AG04450 (cell line): ENCODE results near the gene HAGHL. TPM values are rescaled to one million over a fixed set of nuclear protein-coding genes. Genes with fewer than 3 reads are reported as not detected.

ENCODE experiments used
- CTCF ChIA-PET: fragments of 300-600, 350-600 bp; formaldehyde crosslinking; extraction: SDS; loops from one replicate; lab custom pipeline; 2022; ENCODE audit warnings: antibody characterized with exemption, inconsistent platforms; lab: Charles Lee
- POLR2A ChIA-PET: fragments of 350-600 bp; formaldehyde crosslinking; extraction: SDS; loops from one replicate; lab custom pipeline; 2021; ENCODE audit warnings: antibody characterized with exemption, inconsistent platforms; lab: Yijun Ruan, JAX
- DNase-seq: peaks from one replicate; pipeline ENCODE4 v3.0.0-alpha.2; 2011; ENCODE audit warnings: low read depth, low spot score
- H3K27ac ChIP-seq: one replicate; pipeline ENCODE4 v1.5.1; 2012; ENCODE audit warnings: low read depth, low read length, control low read depth
- H3K27me3 ChIP-seq: one replicate; pipeline ENCODE4 v1.6.0; 2012; ENCODE audit warnings: low read length; ENCODE audit not compliant: control insufficient read depth, insufficient read depth
- H3K4me3 ChIP-seq: 2 replicates; pipeline ENCODE4 v1.5.1; 2011; ENCODE audit warnings: mild to moderate bottlenecking, low read depth, low read length, control low read depth
- H3K9me3 ChIP-seq: 2 replicates; pipeline ENCODE4 v1.5.1; 2012; ENCODE audit warnings: low read length; ENCODE audit not compliant: control insufficient read depth, insufficient read depth
- polyA plus RNA-seq: library from polyadenylated mRNA; depleted of rRNA; stranded (reverse); fragments of >200 nt; gene quantifications from 2 replicates; pipeline ENCODE4 v1.2.3, GENCODE V29; 2011; rRNA removed
- small RNA-seq: library from RNA; depleted of rRNA; stranded (forward); fragments of <200 nt; gene quantifications from one replicate; pipeline ENCODE3, GENCODE V24; 2012; ENCODE audit warnings: low read depth; ENCODE audit not compliant: insufficient read length
- TF ChIP-seq, protein P1 (sequence below): IDR thresholded peaks from 2 replicates; pipeline ENCODE4 v1.5.1; 2011; ENCODE audit warnings: low read depth, low read length, control low read depth, inconsistent platforms

HAGHL gene
- polyA plus RNA-seq, 1 experiment: 4.2 TPM

- Histone ChIP-seq H3K4me3 (no peak overlapping the region), H3K9me3 (no peaks in the 10 kb centered on the region; the same call in 1 of the 2 replicates), H3K27ac (no peak overlapping the region), H3K27me3 (no peaks in the 10 kb centered on the region)
- DNase-seq: no peak
- ChIA-PET POLR2A (no interaction called here), CTCF (no interaction called here)
- TF ChIP-seq, protein P1, sequence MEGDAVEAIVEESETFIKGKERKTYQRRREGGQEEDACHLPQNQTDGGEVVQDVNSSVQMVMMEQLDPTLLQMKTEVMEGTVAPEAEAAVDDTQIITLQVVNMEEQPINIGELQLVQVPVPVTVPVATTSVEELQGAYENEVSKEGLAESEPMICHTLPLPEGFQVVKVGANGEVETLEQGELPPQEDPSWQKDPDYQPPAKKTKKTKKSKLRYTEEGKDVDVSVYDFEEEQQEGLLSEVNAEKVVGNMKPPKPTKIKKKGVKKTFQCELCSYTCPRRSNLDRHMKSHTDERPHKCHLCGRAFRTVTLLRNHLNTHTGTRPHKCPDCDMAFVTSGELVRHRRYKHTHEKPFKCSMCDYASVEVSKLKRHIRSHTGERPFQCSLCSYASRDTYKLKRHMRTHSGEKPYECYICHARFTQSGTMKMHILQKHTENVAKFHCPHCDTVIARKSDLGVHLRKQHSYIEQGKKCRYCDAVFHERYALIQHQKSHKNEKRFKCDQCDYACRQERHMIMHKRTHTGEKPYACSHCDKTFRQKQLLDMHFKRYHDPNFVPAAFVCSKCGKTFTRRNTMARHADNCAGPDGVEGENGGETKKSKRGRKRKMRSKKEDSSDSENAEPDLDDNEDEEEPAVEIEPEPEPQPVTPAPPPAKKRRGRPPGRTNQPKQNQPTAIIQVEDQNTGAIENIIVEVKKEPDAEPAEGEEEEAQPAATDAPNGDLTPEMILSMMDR: no peak
Measured at GRCh38 chr16:778447-778846, 51.5 kb downstream of the HAGHL start.

- Histone ChIP-seq H3K27me3 (no peaks in the 10 kb centered on the region), H3K27ac (no peak overlapping the region), H3K9me3 (no peaks in the 10 kb centered on the region; the same call in 1 of the 2 replicates), H3K4me3 (no peak overlapping the region)
- TF ChIP-seq, protein P1: no peak
- POLR2A ChIA-PET: no interaction called here
- DNase-seq: no peak
- CTCF ChIA-PET: no interaction called here
Measured at GRCh38 chr16:778909-779527, 52.1 kb downstream of the HAGHL start.

Small RNA genes lying within 50 kb of the gene (small RNA-seq; reads per million reads assigned to genes)
- gene MIR662: not detected

Other genes starting within 250 kb of the HAGHL start
- gene CAPN15, start 199.4 kb upstream of the HAGHL start, polyA plus RNA-seq: 7.5 and 8.6 TPM in 2 replicates
- gene PRR35, start 166.7 kb upstream of the HAGHL start, polyA plus RNA-seq: not detected in 2 replicates
- 0.45 and 0.88 TPM in 2 replicates for gene NHLRC4, start 160.1 kb upstream of the HAGHL start, polyA plus RNA-seq
- gene PIGQ, start 157.1 kb upstream of the HAGHL start, polyA plus RNA-seq: 12.1 and 17.6 TPM in 2 replicates
- 4.2 and 6.1 TPM in 2 replicates for gene RAB40C, start 137.0 kb upstream of the HAGHL start, polyA plus RNA-seq
- not detected in 2 replicates for gene WFIKKN1, start 96.1 kb upstream of the HAGHL start, polyA plus RNA-seq
- gene METTL26, start 90.8 kb upstream of the HAGHL start, polyA plus RNA-seq: 58.3 and 69.5 TPM in 2 replicates
- gene MCRIP2, start 85.3 kb upstream of the HAGHL start, polyA plus RNA-seq: 6.7 and 10.8 TPM in 2 replicates
- 2.1 and 2.5 TPM in 2 replicates for gene WDR90, start 77.7 kb upstream of the HAGHL start, polyA plus RNA-seq
- gene RHOT2, start 59.0 kb upstream of the HAGHL start, polyA plus RNA-seq: 38.0 and 53.3 TPM in 2 replicates
- gene RHBDL1, start 51.4 kb upstream of the HAGHL start, polyA plus RNA-seq: 1.5 and 1.7 TPM in 2 replicates
- 88.8 and 109 TPM in 2 replicates for gene STUB1, start 46.7 kb upstream of the HAGHL start, polyA plus RNA-seq
- gene JMJD8, start 42.8 kb upstream of the HAGHL start, polyA plus RNA-seq: 33.1 and 51.4 TPM in 2 replicates
- 2.0 and 3.6 TPM in 2 replicates for gene WDR24, start 36.7 kb upstream of the HAGHL start, polyA plus RNA-seq
- 0.11 and 0.22 TPM in 2 replicates for gene FBXL16, start 21.3 kb upstream of the HAGHL start, polyA plus RNA-seq
- 20.0 and 23.9 TPM in 2 replicates for gene METRN, start 12.0 kb upstream of the HAGHL start, polyA plus RNA-seq
- gene ANTKMT, start 6.0 kb upstream of the HAGHL start, polyA plus RNA-seq: 5.3 and 6.7 TPM in 2 replicates
- 1.1 and 1.5 TPM in 2 replicates for gene CCDC78, start 663 bp upstream of the HAGHL start, polyA plus RNA-seq
- 14.4 and 17.6 TPM in 2 replicates for gene CIAO3, start 13.9 kb downstream of the HAGHL start, polyA plus RNA-seq
- 0.11 and 0.17 TPM in 2 replicates for gene MSLN, start 33.6 kb downstream of the HAGHL start, polyA plus RNA-seq
- gene RPUSD1, start 61.3 kb downstream of the HAGHL start, polyA plus RNA-seq: 9.2 and 13.5 TPM in 2 replicates
- gene CHTF18, start 61.5 kb downstream of the HAGHL start, polyA plus RNA-seq: 1.1 and 2.1 TPM in 2 replicates
- gene GNG13, start 73.6 kb downstream of the HAGHL start, polyA plus RNA-seq: not detected in 2 replicates
- 11.8 and 15.1 TPM in 2 replicates for gene LMF1, start 243.9 kb downstream of the HAGHL start, polyA plus RNA-seq